HepG2 (cell line): ENCODE measurements around the gene ZNRF3. TPM values are rescaled to one million over a fixed set of nuclear protein-coding genes. Genes with fewer than 3 reads are reported as not detected.

Experiments used
- FOSL1 ChIP-seq: sonication (generic); formaldehyde crosslinking; IDR thresholded peaks from 2 replicates; pipeline ENCODE4 v1.9.0; 2021; ENCODE audit warnings: missing genetic modification reagents, borderline replicate concordance
- GATAD1 ChIP-seq: IDR thresholded peaks from 2 replicates; pipeline ENCODE4 v1.6.1; 2016; ENCODE audit warnings: missing genetic modification reagents, missing compliant biosample characterization
- KMT2A ChIP-seq: sonication (generic); formaldehyde crosslinking; IDR thresholded peaks from 2 replicates; pipeline ENCODE4 v1.4.0; 2020; ENCODE audit warnings: missing genetic modification reagents
- PATZ1 ChIP-seq: sonication (generic); formaldehyde crosslinking; IDR thresholded peaks from 2 replicates; pipeline ENCODE4 v1.4.0; 2020; ENCODE audit warnings: missing genetic modification reagents
- POLR2A ChIP-seq, 2 experiments: IDR thresholded peaks; 2 replicates each; pipeline ENCODE4 v1.6.1; 2011; ENCODE audit warnings: low read depth in 2 of 2, low read length in 2 of 2, mild to moderate bottlenecking in 1 of 2, moderate library complexity in 1 of 2; ENCODE audit not compliant: insufficient read depth in 1 of 2
- SIN3A ChIP-seq: IDR thresholded peaks from 2 replicates; pipeline ENCODE4 v1.6.1; 2011; ENCODE audit warnings: low read depth, mild to moderate bottlenecking, control low read depth, low read length, borderline replicate concordance
- TCF7L2 ChIP-seq: IDR thresholded peaks from 2 replicates; pipeline ENCODE4 v1.6.1; 2011; ENCODE audit warnings: mild to moderate bottlenecking, low read depth, low read length, moderate library complexity
- YEATS2 ChIP-seq: sonication (generic); formaldehyde crosslinking; IDR thresholded peaks from 2 replicates; pipeline ENCODE4 v1.4.0; 2020; ENCODE audit warnings: missing genetic modification reagents, borderline replicate concordance
- YY1 ChIP-seq: IDR thresholded peaks from 2 replicates; pipeline ENCODE4 v1.6.1; 2011; ENCODE audit warnings: low read length, low read depth, moderate library complexity, mild to moderate bottlenecking; ENCODE audit not compliant: insufficient read depth, insufficient replicate concordance
- ZC3H13 ChIP-seq: sonication (generic); formaldehyde crosslinking; IDR thresholded peaks from 2 replicates; pipeline ENCODE4 v1.8.1; 2023; ENCODE audit warnings: mild to moderate bottlenecking, missing genetic modification reagents, moderate library complexity
- ZFAT ChIP-seq: sonication (generic); formaldehyde crosslinking; conservative IDR thresholded peaks from 2 replicates; pipeline ENCODE4 v1.8.1; 2023; ENCODE audit warnings: missing genetic modification reagents, inconsistent platforms
- ZNF234 ChIP-seq: sonication (generic); formaldehyde crosslinking; conservative IDR thresholded peaks from 2 replicates; pipeline ENCODE4 v1.5.1; 2020; ENCODE audit warnings: mild to moderate bottlenecking, missing genetic modification reagents
- ZNF292 ChIP-seq: sonication (generic); formaldehyde crosslinking; IDR thresholded peaks from 2 replicates; pipeline ENCODE4 v1.8.1; 2022; ENCODE audit warnings: mild to moderate bottlenecking, low read depth, missing genetic modification reagents, borderline replicate concordance
- ZNF772 ChIP-seq: sonication (generic); formaldehyde crosslinking; IDR thresholded peaks from 2 replicates; pipeline ENCODE4 v1.5.0; 2020; ENCODE audit warnings: mild to moderate bottlenecking, missing genetic modification reagents
- polyA plus RNA-seq, 8 experiments: library from polyadenylated mRNA; depleted of rRNA in 3 of 8; stranded (reverse) in 7 of 8; unstranded in 1 of 8; fragments of >200 nt; fragmentation: Illumina TruSeq in 4 of 8; extraction: Trizol in 4 of 8; gene quantifications; 2 replicates each; pipeline versions ENCODE4 v1.2.1 to v1.2.3, GENCODE V29; 2011 to 2016; ENCODE audit warnings: low read depth in 4 of 8, missing spikeins in 1 of 8, mixed read lengths in 1 of 8; ENCODE audit not compliant: insufficient read depth in 1 of 8
- total RNA-seq, 5 experiments: library from RNA; depleted of rRNA; stranded (reverse); fragments of >200 nt; fragmentation: Illumina TruSeq; extraction: Trizol; gene quantifications; 2 replicates each; pipeline ENCODE4 v1.2.3, GENCODE V29; 2016; ENCODE audit warnings: low read depth in 1 of 5
- TF ChIP-seq, protein P1 (sequence below): sonication (generic); formaldehyde crosslinking; IDR thresholded peaks from 2 replicates; pipeline ENCODE4 v1.4.0; 2020; ENCODE audit warnings: missing genetic modification reagents
- TF ChIP-seq, protein P2 (sequence below): IDR thresholded peaks from 2 replicates; pipeline ENCODE4 v1.6.1; 2018; ENCODE audit warnings: missing genetic modification reagents, mild to moderate bottlenecking, missing compliant biosample characterization
- TF ChIP-seq, protein P3 (sequence below): sonication (generic); formaldehyde crosslinking; IDR thresholded peaks from 2 replicates; pipeline ENCODE4 v1.5.0; 2020; ENCODE audit warnings: mild to moderate bottlenecking, missing genetic modification reagents, borderline replicate concordance
- TF ChIP-seq, protein P4 (sequence below): sonication (generic); formaldehyde crosslinking; IDR thresholded peaks from 2 replicates; pipeline ENCODE4 v1.5.1; 2020; ENCODE audit warnings: missing genetic modification reagents, mild to moderate bottlenecking, borderline replicate concordance

Gene ZNRF3
- total and polyA plus RNA-seq, 2 of the 13 experiments (the other 11 are each of a cell fraction or from before 2014, with no cell fraction given), result 20.3 to 36.7 TPM

DNA sequence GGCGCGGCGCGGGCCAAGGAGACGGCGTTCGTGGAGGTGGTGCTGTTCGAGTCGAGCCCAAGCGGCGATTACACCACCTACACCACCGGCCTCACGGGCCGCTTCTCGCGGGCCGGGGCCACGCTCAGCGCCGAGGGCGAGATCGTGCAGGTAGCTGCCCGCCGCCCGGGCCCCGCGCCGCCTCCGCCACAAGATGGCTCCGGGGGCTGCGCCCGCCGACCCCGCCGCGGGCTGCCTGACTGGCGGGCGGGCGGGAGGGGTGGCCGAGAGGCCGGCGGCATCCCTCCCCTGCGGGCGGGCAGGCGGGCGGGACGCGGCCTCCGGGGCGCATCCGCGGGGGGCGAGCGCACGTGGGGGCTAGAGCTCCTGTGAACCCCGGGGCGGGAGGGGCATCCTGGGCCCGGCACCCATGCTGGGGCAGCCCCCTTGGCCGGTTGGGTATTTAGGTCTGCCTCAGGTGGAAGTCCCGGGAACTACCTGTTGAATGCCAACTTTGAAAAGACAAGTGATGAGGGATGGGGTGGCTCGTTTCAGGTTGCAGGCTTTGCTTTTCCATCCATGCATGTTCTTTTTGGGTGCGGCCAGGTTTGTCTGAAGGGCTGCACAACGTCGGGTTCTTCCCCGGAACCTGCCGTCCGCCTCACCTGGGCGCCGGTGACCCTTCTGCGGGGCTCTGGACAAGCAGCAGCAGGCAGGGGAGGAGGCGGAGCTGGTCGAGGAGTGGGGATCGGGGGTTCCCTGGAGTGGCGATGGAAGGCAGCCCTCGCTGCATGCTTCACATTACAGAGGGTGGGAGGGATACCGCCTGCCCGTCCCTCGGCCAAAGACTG is 760 bp downstream of the ZNRF3 start (continued):
- TF ChIP-seq PATZ1 (CRISPR knock-in tag), result 0 out of 2 replicates have a peak, but pooled peaks have one; percentile 16
- TF ChIP-seq ZC3H13, result 0 out of 2 replicates have a peak, but pooled peaks have one; percentile 35
- TF ChIP-seq ZNF234 (CRISPR knock-in tag), result no peak
- peak in 1 of 2 experiments; percentile 25; a peak in 1 of 4 replicates for TF ChIP-seq POLR2A (IDR thresholded peaks at IDR 0.05; ENCODE audit: insufficient read depth in 1 of 2, low read depth in 2 of 2, low read length in 2 of 2)
- TF ChIP-seq GATAD1 (CRISPR knock-in tag), result no peak
- peak; percentile 20 for TF ChIP-seq YY1
- no peak for TF ChIP-seq TCF7L2
- no peak for TF ChIP-seq YEATS2 (CRISPR knock-in tag)
- 0 out of 2 replicates have a peak, but pooled peaks have one; percentile 26 for TF ChIP-seq ZNF772 (CRISPR knock-in tag)
- TF ChIP-seq, protein P1, sequence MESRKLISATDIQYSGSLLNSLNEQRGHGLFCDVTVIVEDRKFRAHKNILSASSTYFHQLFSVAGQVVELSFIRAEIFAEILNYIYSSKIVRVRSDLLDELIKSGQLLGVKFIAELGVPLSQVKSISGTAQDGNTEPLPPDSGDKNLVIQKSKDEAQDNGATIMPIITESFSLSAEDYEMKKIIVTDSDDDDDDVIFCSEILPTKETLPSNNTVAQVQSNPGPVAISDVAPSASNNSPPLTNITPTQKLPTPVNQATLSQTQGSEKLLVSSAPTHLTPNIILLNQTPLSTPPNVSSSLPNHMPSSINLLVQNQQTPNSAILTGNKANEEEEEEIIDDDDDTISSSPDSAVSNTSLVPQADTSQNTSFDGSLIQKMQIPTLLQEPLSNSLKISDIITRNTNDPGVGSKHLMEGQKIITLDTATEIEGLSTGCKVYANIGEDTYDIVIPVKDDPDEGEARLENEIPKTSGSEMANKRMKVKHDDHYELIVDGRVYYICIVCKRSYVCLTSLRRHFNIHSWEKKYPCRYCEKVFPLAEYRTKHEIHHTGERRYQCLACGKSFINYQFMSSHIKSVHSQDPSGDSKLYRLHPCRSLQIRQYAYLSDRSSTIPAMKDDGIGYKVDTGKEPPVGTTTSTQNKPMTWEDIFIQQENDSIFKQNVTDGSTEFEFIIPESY (CRISPR knock-in tag), result no peak
- no peak for TF ChIP-seq FOSL1 (CRISPR knock-in tag)
- TF ChIP-seq, protein P2, sequence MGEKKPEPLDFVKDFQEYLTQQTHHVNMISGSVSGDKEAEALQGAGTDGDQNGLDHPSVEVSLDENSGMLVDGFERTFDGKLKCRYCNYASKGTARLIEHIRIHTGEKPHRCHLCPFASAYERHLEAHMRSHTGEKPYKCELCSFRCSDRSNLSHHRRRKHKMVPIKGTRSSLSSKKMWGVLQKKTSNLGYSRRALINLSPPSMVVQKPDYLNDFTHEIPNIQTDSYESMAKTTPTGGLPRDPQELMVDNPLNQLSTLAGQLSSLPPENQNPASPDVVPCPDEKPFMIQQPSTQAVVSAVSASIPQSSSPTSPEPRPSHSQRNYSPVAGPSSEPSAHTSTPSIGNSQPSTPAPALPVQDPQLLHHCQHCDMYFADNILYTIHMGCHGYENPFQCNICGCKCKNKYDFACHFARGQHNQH (CRISPR knock-in tag), result no peak
- no peak; the same call in 1 of the 2 replicates for TF ChIP-seq SIN3A
- no peak for TF ChIP-seq ZFAT (CRISPR knock-in tag)
- TF ChIP-seq KMT2A, result peak; percentile 36; the same call in 1 of the 2 replicates
- TF ChIP-seq ZNF292 (CRISPR knock-in tag), result 0 out of 2 replicates have a peak, but pooled peaks have one; percentile 18
- TF ChIP-seq, protein P3, sequence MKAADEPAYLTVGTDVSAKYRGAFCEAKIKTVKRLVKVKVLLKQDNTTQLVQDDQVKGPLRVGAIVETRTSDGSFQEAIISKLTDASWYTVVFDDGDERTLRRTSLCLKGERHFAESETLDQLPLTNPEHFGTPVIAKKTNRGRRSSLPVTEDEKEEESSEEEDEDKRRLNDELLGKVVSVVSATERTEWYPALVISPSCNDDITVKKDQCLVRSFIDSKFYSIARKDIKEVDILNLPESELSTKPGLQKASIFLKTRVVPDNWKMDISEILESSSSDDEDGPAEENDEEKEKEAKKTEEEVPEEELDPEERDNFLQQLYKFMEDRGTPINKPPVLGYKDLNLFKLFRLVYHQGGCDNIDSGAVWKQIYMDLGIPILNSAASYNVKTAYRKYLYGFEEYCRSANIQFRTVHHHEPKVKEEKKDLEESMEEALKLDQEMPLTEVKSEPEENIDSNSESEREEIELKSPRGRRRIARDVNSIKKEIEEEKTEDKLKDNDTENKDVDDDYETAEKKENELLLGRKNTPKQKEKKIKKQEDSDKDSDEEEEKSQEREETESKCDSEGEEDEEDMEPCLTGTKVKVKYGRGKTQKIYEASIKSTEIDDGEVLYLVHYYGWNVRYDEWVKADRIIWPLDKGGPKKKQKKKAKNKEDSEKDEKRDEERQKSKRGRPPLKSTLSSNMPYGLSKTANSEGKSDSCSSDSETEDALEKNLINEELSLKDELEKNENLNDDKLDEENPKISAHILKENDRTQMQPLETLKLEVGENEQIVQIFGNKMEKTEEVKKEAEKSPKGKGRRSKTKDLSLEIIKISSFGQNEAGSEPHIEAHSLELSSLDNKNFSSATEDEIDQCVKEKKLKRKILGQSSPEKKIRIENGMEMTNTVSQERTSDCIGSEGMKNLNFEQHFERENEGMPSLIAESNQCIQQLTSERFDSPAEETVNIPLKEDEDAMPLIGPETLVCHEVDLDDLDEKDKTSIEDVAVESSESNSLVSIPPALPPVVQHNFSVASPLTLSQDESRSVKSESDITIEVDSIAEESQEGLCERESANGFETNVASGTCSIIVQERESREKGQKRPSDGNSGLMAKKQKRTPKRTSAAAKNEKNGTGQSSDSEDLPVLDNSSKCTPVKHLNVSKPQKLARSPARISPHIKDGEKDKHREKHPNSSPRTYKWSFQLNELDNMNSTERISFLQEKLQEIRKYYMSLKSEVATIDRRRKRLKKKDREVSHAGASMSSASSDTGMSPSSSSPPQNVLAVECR (CRISPR knock-in tag), result peak; percentile 10; the same call in 1 of the 2 replicates
- TF ChIP-seq, protein P4, sequence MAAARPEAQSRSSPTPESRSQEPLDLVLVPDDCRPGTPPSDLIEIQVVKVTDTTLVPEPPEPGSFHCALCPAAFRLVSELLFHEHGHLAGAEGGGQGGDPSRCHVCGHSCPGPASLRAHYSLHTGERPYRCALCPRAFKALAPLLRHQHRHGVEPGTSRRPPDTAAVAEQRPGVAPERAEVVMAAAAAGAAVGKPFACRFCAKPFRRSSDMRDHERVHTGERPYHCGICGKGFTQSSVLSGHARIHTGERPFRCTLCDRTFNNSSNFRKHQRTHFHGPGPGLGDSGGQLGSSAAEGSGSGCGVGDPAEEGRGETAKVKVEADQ, result 0 out of 2 replicates have a peak, but pooled peaks have one; percentile 52
